DMS114 treated with DMSO at 0.1 percent for 48 hours (cell line): ENCODE data around the gene CREG2.
"Not testable (repeated sequence)": the region's sequence is repeated elsewhere in the genome, so short reads cannot be mapped to it uniquely, and the experiment has no call there.

ENCODE experiments used
- DNase-seq: peaks from one replicate; lab custom pipeline; 2025; ENCODE audit not compliant: unreplicated experiment; lab: John Stamatoyannopoulos, UW

The CREG2 gene

DNA sequence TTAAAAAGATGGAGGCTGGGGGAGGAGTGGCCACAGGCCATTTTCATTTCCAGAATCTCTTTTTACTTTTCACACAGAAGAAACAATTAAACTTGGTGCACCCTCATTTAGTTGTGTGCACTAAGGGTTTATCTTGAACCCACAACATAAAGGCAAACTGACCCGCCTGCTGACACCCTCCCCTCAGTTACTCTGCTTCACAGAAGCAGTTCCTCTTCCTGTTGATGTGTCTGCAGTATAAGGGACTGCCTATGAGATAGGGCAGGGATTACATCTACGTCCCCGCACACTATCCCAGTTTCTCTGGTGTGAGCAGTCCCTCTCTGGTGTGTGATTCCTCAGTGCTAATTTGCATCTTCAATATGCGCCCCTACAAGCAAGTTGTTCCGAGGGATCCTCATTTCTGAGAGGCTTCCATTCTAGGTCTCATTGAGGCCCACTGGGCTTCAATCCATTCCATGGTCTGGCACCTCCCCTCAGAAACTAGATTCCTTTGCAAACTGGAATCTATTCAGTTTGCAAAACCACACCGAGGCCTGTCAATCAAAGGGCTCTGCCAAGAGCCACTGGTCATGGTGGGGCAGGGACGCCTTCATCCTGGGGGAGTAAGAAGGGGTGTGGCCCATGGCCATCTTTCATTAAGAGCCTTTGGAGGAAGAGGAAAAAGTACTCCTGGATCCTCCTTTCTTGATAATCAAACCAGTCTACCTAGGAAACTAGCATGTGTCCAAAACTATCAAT, 12.3 kb downstream of the CREG2 start:
- DNase-seq = no peak

DNA sequence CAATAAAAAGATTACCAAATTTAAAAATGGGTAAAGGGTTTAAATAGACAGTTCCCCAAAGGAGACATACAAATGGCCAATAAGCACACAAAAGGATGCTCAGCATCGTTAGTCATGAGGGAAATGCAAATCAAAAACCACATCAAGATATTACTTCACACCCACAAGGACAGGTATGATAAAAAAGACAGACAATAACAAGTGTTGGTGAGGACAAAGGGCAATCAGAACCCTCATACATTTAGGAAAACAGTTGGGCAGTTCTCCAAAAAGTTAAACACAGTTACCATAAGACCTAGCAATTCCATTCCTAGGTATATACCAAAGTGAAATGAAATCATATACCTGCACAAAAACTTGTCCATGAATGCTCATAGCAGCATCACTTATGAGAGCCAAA, 14.5 kb downstream of the CREG2 start:
- no peak for DNase-seq

DNA sequence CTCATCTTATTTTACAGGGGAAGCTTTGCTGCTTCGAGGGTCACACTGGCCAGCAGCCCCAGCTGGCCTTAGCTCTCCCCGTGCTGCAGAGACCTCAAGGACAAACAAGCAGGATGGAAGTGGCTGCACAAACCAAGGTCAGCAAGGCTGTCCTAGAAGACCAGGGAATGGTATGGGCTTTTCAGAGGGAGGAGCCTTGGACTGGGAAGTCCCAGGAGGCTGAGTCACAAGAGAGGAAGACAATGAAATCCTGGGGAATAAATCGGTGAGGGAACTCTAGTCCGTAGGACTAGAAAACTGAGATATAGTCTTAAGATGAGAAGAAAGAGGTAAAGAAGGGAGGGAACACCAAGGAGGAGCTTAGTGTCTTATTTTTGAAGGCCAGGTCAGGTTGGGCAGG, 15.7 kb downstream of the CREG2 start:
- no peak for DNase-seq

DNA sequence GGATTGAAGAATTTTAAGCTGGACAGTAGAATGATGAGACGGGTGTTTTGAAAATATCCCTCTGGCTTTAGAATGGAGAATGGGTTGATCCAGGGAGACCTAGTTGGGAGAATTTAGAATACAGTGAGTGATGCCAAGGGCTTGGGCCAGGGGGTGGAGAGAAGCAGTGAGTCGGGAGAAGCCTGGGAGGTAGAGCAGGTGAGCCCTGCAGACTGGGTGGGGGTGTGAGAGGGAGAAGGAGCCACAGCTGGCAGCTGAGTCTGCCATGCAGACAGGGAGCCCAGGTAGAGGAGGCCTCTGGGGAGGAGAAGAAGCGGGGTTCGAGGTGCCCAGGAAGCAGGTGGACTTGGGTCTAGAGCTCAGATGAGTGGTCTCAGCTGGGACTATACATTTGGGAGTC, 18.2 kb downstream of the CREG2 start:
- DNase-seq = no peak

DNA sequence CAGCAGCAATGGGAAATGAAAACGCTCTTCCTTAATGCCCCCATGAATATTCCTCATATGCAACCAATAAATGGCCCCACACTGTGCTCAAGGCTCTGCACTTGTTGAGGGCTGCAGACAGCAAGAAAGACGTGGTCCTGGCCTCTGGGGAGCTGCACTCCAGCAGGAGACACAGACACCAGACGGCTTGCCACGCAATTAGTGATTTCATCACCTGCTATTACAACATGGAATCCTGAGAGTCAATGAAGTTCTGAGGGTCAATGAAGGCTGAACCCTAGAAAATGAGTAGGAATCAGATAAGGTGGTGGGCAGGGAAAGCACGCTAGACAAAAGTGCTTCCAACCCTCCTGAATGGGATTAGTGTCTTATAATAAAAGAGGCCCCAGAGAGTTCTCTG, 18.9 kb downstream of the CREG2 start:
- no peak for DNase-seq

DNA sequence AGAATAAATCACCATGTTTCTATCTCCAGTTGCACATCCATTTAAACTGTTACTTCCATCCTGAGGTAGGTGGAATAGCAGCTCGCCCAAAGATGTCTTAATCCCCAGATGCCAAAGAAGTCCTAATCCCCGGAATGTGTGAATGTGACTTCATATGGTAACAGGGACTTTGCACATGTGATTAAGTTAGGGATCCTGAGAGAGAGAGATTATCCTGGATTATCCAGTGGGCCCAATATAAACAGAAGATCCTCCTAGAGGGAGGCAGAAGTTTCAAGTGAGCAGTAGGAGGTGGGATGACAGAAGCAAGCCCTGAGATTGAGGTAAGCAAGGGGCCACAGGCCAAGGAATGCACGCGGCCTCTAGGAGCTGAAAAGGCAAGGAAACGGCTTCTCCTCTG, 19.8 kb downstream of the CREG2 start:
- DNase-seq = no peak

DNA sequence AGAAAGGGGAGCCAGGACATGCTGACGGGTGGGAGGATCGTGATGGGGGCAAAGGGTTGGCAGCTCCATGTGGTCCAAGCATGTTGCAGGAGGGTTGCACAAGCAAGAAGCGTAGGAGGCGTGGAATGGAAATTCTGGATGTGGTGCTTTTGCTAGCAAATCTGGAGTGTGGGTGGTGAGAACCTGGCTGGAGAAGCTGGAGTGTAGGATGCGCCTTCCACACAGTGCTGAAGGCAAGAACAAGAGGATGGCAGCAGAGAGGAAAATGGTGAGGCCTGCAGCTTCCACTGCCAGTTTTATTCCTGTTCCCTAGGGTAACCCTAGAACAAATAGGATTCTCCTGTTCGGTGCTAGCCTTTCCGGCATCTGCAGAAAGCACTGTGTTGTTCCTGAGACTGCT, 22.4 kb downstream of the CREG2 start:
- DNase-seq = no peak

DNA sequence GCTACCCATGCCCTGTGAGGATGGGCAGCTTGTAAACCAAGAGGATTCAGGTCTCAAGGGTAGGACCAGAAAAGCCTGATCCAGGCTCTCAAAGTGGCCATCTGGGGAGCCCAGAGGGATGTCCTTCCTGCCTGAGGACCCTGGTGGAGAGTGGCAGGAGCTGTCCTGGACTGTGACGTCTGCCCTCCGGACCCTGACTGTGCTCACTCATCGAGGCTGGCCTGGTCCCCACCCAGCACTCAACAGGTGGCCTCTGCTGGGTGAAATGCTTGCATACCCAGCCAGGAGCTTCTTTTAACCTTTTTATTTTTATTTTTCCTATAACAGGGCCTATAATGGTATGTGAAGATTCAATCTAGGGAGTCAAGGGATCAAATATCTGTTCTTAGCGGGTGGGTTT, 24.5 kb downstream of the CREG2 start:
- DNase-seq = no peak

DNA sequence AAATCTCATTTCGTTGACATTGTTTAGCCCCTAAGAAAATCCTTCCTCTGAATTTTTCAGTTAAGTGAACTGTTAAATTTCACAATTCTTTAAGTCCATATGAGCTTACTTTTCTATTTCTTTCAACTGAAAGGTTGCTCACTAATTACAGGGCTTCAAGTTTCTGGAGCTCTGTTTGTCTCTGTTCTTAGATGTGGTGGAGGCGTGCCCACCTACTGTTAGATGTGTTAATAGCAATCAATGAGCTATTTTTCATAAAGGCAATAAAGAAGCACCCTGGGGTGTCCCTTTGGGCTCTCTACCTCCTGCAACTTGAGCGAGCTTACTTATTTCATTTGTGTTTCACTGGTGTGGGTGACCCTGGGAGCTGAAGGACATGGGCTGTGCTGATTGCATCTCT, 25.0 kb downstream of the CREG2 start:
- DNase-seq = no peak

DNA sequence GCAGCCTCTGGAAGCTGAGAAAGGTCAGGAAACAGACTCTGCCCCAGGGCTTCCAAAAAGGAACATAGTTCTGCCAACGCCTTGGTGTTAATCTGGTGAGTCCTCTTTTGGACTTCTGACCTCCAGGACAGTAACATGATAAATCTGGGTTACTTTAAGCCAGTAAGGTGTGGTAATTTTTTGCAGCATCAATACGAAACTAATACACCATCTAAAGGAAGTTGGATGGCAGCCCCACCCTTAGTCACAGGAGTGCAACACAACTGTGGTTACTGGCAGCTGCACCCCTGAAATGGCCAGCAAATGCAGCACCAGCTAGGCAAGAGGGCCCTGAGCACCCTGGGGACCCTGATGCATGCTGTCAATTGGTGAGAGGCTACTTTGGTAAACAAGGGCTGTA, 25.8 kb downstream of the CREG2 start:
- no peak for DNase-seq

DNA sequence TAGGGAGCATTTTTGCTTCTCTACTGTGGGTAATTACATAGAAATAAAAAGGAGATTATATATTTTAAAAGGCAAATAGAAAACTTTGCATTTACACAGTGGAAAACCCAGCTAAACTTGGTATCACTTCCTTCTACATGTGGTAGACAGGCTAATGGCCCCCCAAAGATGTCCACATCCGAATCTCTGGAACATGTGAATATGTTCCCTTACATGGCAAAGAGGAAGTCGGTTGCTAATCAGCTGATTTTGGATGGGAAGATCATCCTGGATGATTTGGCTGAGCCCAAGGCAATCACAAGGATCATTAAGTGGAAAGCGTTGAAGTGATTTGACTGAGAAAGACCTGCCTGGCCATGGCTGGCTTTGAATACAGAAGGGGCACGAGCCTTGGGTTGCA, 26.2 kb downstream of the CREG2 start:
- no peak for DNase-seq

DNA sequence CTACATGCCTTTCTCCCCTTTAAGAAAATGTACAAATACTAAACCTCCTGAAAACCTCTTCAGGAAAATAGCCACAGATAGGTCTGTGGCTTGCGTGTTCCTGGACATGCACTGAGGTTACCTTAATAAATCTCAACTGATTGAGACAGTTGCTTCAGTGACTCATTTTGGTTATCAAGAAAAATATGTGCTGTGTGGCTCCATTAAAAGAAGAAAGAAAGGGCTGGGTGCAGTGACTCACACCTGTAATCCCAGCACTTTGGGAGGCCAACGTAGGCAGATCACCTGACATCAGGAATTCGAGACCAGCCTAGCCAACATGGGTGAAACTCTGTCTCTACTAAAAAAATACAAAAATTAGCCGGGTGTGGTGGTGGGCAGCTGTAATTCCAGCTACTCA, 27.1 kb downstream of the CREG2 start:
- DNase-seq = no peak

DNA sequence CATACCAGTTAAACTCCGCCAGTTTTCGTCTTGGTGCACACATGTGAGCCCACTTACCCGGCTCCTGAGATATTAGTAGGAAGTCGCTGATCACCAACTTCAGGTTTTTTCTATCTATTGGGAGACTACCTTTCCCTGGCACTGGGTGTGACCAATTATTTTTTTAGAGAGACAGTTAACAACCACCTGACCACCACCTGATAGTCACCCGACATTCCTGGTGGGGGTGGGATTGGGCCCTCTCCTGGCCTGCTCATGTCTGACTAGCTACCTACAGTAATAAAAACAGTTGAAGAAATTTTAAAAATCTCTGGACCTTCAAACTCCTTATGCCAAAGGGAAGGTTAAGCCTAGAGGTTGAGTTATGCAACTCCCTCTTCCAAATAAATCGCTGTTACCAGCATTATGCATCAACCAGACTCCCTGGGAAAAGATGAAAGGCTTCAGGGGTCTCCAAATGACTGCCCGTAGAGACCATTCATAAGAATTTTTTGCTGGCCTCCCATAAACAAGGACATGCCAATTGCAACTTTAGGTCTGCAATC, 27.8 kb downstream of the CREG2 start:
- no peak for DNase-seq

DNA sequence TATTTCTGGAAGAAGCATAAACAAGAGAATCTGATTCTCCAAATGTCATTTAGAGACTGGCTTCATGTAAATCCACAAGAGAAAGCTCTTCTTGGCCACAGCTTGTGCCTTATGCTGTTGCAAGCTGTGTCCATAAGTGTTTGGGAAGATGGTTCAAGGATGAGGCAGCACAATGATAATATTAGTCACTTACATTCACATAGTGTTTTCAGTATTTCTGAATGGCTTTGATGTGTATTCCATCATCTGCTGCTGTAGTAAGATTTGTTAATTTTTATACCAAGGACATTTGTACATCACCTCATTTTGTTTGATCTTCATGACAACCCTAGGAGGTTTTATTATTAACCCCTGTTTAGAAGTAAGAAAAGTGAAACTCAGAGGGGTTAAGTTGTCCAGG, 29.9 kb downstream of the CREG2 start:
- DNase-seq = no peak

DNA sequence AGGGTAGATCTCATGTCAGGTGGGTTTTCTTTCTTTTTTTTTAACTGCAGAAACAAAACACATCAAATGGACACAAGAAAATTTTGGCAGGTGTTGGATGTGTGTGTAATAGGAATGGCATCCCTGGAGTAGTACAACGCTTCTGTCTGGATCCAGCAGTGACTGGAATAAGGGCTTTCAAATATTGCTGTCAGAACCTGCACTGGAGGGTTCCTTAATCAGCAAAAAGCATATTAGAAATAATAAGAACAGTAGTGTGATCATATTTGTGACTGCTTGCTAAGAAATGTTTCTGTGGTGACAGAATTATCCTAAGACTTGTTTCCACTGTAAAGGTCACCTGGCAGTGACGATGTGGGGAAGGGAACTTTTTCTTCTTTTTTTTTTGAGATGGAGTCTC, 30.8 kb downstream of the CREG2 start:
- no peak for DNase-seq

DNA sequence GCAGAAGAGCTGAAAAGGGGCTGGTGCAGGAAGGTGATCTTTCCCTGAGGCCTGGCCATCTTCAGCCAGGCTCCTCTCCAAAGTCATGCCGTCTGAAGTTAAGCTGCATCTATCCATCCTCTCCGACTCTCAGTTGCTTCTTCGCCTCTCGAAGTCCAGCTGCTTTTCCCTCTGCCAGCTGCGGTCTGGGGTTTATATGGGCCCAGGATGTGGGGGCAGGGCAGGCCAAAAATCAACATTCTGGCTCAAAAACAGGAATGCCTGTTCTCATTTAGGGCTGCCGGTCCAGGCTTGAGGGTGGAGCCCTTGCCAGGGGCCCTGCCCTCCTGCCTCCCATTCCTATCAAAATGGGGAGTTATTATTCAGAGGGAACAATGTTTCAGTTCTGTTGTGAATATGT, 31.2 kb downstream of the CREG2 start:
- no peak for DNase-seq

DNA sequence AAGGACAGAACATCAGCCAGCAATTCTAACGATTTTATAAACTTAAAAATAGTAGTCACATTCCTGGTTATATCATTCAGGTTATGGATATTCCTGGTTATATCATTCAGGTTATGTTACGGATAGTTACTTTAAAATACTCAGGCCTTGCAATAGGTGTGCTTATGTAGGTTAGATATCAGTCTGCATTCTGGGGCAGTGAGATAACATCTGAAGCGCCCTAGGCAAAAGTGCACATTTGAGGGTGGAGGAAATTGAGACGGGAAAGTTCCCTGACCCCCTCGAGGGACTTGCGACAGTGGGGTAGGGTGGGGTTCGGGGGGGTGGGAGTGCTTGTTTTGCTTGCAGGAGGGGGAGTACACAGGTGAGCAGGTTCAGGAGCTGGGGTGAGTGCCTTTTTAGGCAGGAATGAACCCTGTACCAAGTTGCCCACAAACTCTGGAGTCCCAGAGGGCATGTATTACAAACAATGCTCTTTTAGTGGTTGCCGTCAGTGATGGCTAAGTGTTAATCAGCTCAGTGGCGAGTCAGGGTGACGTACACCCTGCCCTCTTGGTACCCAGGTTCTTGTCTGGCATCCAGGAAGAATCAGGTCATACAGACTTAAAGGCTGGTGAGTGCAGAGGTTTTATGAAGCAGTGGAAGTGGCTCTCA, 31.8 kb downstream of the CREG2 start:
- no peak for DNase-seq

DNA sequence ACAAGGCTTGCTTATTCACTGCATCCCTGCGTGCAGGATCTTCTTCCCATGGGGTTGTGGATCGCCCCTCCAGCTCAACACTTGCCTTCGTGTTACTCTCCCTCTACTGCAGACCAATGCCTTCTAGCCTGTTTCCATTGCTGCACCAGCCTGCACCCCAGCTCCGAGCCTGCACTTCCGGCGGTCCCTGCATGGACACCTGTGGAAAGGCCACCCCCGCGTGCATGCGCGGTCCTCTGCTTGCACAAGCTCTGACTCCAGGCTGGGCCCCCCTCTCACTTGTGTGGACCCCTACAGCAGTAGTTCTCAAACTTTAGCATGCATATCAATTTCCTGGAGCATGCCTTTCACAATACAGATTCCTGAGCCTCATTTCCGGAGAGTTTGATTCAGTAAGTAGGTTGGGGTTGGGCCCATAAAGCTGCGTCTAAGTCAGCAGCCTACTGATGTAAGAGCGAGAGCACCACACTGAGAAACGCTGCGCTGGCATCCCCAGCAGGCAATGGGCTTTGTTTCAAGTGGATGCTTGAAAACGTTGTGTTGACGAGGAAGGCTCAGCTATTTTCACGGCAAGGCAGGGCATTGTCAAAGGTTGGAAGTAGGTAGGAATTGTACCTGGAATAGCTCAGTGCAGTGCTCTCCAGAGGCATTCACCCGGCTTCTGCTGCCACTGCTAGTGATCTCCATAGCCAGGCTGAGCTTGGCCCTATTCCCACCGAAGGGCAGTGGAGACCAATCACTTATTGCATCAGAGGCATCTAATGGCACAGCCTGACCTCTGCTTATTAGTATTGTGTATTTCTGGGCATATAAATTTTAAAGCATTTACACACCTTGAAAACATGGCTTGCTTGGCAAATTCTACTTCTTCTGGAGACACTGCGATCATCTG, 32.6 kb downstream of the CREG2 start:
- no peak for DNase-seq

DNA sequence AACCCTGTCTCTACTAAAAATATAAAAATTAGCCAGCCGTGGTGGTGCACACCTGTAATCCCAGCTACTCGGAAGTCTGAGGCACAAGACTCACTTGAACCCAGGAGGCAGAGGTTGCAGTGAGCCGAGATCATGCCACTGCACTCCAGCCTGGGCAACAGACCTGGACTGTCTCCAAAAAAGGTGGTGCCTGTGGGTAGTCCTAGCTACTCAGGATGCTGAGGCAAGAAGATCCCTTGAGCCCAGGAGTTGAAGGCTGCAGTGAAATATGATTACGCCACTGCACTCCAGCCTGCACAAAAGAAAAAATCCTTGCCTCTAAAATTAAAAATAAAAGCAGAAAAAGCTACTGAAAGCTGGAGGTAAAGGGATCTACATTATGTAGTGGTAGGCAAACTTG, 34.7 kb downstream of the CREG2 start:
- not testable (repeated sequence) for DNase-seq

DNA sequence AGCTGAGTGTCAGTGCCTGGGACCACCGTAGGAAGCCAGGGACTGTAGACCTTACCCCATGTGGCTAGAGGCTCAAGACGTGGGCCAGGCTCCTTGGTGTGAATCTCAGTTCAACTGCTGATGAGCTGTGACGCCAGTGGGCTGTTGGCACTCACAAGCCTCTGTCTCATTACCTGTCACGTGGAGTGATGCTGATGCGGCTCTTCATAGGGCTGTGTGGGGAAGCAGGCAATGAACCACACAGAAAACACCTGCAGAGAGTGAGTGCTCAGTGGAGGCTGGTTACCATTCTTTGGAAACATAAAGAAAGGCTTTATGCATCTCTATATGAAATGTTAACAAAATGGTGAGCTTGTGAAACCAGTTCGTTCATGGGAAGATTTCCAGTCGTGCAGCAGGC, 36.1 kb downstream of the CREG2 start:
- no peak for DNase-seq

DNA sequence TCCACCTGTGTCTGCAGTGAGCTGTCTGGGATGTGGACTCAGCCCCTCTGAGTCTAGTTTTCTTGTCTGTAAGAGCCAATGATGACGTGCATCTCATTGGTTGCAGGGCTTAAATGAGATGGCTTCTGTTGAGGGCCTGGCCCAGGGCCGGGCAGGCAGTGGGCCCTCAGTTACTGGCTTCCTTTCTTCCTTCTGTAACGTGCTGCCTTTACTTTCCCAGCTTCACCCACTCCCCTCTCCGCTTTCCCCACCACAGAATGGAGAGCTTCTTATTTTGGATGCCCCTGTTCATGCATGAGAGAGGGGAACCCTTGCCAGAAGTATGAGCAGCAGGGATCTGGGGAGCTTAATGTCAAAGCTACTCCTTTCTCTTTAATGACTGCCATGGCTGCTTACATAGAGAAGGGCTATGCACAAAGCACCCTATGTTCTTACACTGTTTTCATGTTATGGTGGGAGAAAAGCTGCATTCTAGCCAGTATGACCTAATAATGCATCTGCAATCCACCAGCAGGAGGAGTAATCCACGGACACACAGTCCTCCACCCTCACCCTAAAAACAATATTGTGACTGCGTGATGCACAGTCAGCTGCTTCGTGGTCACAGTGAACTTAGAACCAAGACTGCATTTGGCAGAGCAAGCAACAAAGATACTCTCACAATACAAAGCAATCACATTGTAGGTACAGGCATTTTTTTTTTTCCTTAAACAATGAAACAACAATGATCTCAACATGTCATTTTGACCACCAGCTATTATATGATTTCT, 37.2 kb downstream of the CREG2 start:
- DNase-seq = no peak
